Fibroblast of villous mesenchyme (primary cell): ENCODE measurements around the gene DDAH1. TPM values are rescaled to one million over a fixed set of nuclear protein-coding genes. Genes with fewer than 3 reads are reported as not detected.
A peak's percentile ranks its signal among the peaks of the same experiment; 100 is the strongest.

ENCODE experiments used
- DNase-seq: peaks from one replicate; pipeline ENCODE4 v3.0.0-alpha.2; 2010; ENCODE audit warnings: low read depth
- H3K4me3 ChIP-seq: 2 replicates; pipeline ENCODE4 v1.5.1; 2011; ENCODE audit warnings: low read depth, mild to moderate bottlenecking, low read length
- total RNA-seq: library from RNA; depleted of rRNA; stranded (reverse); fragments of >200 nt; gene quantifications from 2 replicates; pipeline ENCODE4 v1.2.3, GENCODE V29; 2012
- TF ChIP-seq, protein P1 (sequence below): IDR thresholded peaks from 2 replicates; pipeline ENCODE4 v1.5.1; 2012; ENCODE audit warnings: low read depth, mild to moderate bottlenecking, low read length; ENCODE audit not compliant: insufficient read depth

The DDAH1 gene
- total RNA-seq, 1 donor = 259 TPM

DNA sequence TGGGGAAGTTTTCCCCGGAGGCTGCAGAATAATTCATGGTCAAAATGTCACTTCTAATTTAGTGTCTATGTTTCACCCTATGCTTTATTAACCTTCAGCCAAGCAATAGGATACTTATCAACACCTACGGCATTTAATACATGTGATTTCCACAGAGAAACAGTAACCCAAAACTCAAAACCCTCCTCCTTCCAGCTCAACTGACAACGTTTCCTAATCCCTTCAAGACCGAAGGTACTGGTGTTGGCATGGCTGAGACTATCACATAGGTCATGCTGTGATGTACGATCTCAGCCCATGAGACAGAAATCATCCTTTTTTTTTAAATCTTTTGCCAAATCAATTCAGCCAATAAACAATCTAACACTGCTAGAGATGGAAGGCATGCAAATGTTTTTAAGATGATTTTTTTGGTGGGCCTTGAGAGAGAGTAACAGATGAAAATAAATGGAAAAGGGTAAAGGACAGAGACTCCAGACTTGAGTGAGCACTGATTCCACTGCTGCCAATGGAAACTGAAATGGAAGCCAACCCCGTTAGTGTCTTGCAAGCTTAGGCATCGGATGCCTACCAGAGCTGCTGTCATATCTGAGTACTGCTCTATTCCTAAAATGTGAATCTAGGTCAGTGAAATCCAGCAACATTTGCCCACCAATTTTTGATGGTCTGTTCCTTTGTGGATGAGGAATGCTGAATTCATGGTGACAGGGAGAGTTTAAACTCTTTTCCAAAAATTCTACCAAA lies 125.1 kb downstream of the DDAH1 start:
- no peak for DNase-seq

DNA sequence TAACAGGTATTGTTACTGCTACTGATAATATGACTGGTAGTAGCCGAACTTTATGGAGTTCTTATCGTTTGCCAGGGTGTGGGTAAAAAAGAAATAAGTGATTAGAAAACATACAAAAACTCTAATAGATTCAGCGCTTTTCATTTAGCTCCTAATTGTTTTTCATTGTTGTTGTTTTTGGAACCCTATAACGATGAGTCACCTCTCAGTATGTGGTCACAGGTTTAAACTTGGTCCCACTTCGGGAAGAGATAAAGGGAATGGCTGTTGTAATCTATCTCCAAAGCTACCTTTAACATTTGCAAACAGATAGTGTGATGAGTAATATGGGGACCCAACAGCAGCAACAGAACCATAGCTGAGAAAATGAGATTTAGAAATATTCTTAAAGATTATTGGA lies 125.9 kb downstream of the DDAH1 start:
- no peak overlapping the region for H3K4me3 ChIP-seq
- TF ChIP-seq, protein P1, sequence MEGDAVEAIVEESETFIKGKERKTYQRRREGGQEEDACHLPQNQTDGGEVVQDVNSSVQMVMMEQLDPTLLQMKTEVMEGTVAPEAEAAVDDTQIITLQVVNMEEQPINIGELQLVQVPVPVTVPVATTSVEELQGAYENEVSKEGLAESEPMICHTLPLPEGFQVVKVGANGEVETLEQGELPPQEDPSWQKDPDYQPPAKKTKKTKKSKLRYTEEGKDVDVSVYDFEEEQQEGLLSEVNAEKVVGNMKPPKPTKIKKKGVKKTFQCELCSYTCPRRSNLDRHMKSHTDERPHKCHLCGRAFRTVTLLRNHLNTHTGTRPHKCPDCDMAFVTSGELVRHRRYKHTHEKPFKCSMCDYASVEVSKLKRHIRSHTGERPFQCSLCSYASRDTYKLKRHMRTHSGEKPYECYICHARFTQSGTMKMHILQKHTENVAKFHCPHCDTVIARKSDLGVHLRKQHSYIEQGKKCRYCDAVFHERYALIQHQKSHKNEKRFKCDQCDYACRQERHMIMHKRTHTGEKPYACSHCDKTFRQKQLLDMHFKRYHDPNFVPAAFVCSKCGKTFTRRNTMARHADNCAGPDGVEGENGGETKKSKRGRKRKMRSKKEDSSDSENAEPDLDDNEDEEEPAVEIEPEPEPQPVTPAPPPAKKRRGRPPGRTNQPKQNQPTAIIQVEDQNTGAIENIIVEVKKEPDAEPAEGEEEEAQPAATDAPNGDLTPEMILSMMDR = no peak
- peak; percentile 68 for DNase-seq

More for the DNA sequence above, 125.1 kb downstream of the DDAH1 start:
- TF ChIP-seq, protein P1 = no peak
- H3K4me3 ChIP-seq = no peak overlapping the region

DNA sequence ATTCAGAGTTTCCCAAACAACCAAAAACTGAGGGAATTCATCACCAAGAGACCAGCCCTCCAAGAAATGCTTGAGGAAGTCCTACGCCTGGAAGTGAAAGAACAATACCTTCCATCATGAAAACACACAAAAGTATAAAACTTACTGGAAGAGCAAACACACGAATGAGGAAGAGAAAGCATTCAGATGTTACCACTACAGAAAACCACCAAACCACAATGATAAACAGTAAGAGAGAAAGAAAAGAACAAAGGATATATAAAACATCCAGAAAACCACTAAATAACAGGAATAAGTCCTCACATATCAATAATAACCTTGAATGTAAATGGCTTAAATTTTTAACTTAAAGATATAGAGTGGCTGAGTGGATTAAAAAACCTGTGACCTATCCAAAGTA lies 130.0 kb downstream of the DDAH1 start:
- TF ChIP-seq, protein P1 = no peak
- peak; percentile 55 for DNase-seq
- no peak overlapping the region for H3K4me3 ChIP-seq

DNA sequence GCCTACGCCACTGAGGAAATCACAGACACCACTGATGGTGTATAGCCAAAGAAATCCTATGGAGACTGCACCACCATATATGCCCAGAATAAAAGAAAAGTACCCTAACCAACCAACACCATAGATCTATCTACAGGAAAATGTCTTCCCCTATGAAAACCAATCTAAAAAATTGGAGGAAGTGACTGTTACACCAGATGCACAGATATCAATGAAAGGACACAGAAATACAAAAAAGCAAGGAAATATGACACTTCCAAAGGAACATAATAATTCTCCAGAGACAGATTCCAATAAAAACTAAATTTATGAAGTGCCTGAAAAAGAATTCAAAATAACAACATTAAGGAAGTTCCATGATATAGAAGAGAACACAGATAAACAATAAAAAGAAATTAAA lies 131.8 kb downstream of the DDAH1 start:
- TF ChIP-seq, protein P1 = no peak
- H3K4me3 ChIP-seq = no peak overlapping the region
- DNase-seq = peak; percentile 20

DNA sequence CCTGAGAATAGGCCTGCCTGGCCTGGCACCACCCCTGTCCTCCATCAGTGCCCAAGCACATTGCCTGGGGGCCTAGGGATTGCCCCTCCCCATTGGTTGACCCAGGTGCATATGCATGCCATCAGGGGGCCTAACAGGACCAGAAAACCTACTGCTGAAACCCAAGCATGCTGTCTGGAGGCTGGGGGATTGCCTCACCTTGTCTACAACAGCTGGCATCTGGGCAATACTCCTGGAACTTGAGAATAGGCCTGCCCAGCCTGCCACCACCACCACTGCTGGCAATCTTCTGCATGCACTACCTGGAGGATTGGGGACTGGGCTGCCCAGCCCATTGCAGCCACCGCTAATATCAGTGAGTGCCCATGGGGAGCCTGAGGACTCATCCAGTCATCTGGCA lies 132.4 kb downstream of the DDAH1 start:
- H3K4me3 ChIP-seq = no peak overlapping the region
- DNase-seq = no peak
- TF ChIP-seq, protein P1 = no peak

DNA sequence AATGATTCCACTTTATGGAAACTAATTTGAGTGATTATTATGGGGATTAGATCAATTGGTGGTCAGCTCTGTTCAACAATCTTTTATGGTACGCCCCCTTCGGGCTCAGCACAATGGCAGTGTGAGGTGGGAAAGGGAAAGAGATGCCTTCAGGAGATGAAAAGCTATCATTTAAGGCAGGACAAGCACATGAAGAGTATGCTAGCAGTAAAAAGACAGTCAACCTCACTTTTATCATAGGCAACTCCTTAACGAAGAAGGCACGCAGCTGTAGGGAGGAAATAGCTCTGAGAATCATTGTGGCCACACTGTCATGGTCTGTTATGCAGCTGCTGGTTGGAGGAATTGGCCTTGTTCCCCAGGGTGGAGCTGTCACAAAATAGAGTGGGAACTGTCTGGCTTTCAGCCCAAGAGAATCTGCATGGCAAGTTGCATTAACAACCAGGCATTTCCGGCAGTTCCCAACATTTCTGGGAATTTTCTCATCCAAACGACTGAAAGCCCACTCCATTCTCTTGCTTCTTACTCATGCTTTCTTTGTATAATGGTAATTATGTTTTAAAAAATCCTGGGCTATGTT lies 134.2 kb downstream of the DDAH1 start:
- TF ChIP-seq, protein P1 = no peak
- peak; percentile 91 for DNase-seq
- no peak overlapping the region for H3K4me3 ChIP-seq

DNA sequence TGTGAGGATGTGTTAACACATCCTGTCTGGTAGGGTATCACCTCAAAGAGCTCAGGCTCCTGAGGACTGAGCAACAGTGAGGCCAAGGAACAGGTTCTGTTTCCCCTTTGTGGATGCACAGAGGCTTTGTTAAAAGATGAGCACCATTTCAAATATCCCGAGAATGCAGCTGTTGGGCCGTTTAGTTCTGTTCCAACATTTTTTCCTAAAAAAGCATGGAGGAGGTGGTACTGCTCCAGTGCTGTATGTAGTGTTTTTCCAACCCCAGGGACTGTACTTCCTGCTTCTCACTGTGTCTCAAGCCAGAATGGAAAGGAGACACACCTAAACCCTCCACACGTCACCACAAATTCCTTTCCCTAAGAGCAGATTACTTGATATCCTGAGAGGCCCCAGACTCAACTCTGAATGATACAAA lies 134.7 kb downstream of the DDAH1 start:
- TF ChIP-seq, protein P1 = no peak
- no peak overlapping the region for H3K4me3 ChIP-seq

More for the DNA sequence above, 134.7 kb downstream of the DDAH1 start:
- peak; percentile 92 for DNase-seq
